ENCODE results near the gene CFAP74. TPM values are rescaled to one million over a fixed set of nuclear protein-coding genes. Genes with fewer than 3 reads are reported as not detected.

CFAP74 gene
- total RNA-seq, 4 donors from 2014 or later, result not detected

DNA sequence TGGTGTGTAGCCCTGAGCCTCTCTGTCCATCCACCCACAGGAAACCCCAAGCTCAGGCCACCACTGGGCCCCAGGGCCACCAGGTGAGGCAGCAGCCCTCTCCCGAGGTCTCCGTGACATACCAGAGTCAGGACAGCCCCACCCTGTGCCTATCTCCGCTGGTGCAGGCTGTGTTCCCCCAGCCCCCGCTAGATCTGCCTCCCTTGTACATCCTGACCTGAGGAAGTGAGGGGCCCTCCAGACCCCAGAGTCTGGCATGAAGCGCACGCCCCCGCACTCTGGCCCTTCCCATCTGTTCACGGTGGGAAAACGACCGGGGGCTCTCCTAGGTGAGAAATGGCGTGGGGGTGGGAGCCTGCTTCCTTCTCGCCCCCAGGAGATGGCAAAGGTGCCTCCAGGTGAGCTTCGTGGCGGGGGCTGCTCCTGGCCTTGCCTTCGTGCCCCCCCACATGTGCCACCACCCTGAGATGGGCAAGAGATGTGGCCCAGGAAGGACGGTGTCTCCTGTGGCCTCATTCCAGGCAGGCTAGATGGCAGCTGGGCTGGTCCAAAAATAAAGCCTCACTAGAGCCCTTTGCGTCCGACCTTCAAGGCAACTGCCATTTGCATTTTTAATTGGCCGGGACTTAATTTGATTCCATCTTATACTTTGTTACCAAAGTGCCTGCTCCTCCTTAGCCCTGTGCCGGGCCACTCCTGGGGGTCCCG is 18.6 kb upstream of the CFAP74 start:
- in situ Hi-C loops (cut with MboI; ENCODE audit: low sequenced_read_pairs in 4 of 4), result no loop called here
- Histone ChIP-seq H3K36me3 (no peaks in the 10 kb centered on the region), H3K4me1 (peaks cover 5 to 12% of the 10 kb centered on the region in 2 donors), H3K27me3 (peaks cover 37 to 53% (median 43%) of the 10 kb centered on the region in 3 donors), H3K9me3 (no peaks in the 10 kb centered on the region), H3K4me3 (no peak overlapping the region), H3K27ac (no peak overlapping the region)
- no peak for DNase-seq
- TF ChIP-seq POLR2A (IDR thresholded peaks at IDR 0.05), result no peak
- TF ChIP-seq, protein P1, sequence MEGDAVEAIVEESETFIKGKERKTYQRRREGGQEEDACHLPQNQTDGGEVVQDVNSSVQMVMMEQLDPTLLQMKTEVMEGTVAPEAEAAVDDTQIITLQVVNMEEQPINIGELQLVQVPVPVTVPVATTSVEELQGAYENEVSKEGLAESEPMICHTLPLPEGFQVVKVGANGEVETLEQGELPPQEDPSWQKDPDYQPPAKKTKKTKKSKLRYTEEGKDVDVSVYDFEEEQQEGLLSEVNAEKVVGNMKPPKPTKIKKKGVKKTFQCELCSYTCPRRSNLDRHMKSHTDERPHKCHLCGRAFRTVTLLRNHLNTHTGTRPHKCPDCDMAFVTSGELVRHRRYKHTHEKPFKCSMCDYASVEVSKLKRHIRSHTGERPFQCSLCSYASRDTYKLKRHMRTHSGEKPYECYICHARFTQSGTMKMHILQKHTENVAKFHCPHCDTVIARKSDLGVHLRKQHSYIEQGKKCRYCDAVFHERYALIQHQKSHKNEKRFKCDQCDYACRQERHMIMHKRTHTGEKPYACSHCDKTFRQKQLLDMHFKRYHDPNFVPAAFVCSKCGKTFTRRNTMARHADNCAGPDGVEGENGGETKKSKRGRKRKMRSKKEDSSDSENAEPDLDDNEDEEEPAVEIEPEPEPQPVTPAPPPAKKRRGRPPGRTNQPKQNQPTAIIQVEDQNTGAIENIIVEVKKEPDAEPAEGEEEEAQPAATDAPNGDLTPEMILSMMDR (IDR thresholded peaks at IDR 0.05 in 4 of 5, conservative IDR thresholded peaks at IDR 0.05 in 1 of 5), result no peak
- intact Hi-C loops (cut with DNase I; ENCODE audit: low total_unique reads), result no loop called here
- no peak for ATAC-seq

DNA sequence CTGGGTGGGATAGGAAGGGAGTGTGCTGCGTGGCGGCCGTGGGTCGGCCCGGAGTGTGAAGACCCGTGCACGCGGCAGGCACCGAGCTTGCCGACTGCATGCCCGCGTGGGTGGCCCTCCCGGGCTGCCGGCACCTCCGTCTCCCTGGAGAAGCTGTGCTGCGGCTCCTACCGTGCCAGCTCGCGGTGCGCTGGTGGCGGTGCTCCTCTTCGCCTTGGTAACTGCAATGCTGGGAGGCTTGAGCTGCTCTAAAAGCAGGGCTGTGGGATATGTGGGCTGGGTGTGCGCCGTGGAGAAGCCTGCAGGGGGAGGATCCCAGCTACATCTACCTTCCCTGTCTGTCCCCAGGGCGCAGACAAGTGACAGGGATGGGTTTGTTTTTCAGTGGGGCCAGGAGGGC is 18.0 kb upstream of the CFAP74 start:
- in situ Hi-C loops (cut with MboI; ENCODE audit: low sequenced_read_pairs in 4 of 4) (no loop called here), intact Hi-C loops (cut with DNase I; ENCODE audit: low total_unique reads) (no loop called here)
- Histone ChIP-seq H3K36me3 (no peaks in the 10 kb centered on the region), H3K27me3 (peaks cover 43 to 53% (median 44%) of the 10 kb centered on the region in 3 donors), H3K9me3 (no peaks in the 10 kb centered on the region), H3K4me1 (peaks cover 5 to 12% of the 10 kb centered on the region in 2 donors), H3K4me3 (no peak overlapping the region), H3K27ac (no peak overlapping the region)
- DNase-seq, result no peak
- no peak for TF ChIP-seq POLR2A (IDR thresholded peaks at IDR 0.05)
- TF ChIP-seq, protein P1 (IDR thresholded peaks at IDR 0.05 in 4 of 5, conservative IDR thresholded peaks at IDR 0.05 in 1 of 5), result no peak
- no peak for ATAC-seq

DNA sequence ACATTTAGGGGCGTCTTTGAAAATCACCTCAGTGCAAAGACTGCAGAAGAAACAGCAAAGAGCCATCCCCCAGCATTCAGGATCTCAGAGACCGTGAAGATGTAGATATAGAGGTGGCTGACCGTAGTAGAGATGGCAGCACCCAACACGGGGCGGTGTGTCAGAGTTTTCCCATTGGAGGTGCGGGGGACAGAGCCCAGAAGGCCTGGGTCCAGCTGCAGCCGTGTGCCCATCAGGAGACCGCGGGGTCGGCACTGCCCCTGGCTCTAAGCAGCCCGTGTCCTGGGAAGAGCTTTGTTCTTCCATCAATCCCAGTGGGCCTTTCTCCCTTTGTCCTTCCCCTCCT is 16.7 kb upstream of the CFAP74 start:
- H3K27ac ChIP-seq, result no peak overlapping the region
- no peak overlapping the region for H3K4me3 ChIP-seq
- no peak for DNase-seq
- TF ChIP-seq, protein P1 (IDR thresholded peaks at IDR 0.05 in 4 of 5, conservative IDR thresholded peaks at IDR 0.05 in 1 of 5), result no peak
- no peak for TF ChIP-seq POLR2A (IDR thresholded peaks at IDR 0.05)
- no peaks in the 10 kb centered on the region for H3K36me3 ChIP-seq
- in situ Hi-C loops (cut with MboI; ENCODE audit: low sequenced_read_pairs in 4 of 4), result no loop called here
- H3K4me1 ChIP-seq, result peaks cover 2 to 3% of the 10 kb centered on the region in 2 donors
- no peaks in the 10 kb centered on the region for H3K9me3 ChIP-seq
- intact Hi-C loops (cut with DNase I; ENCODE audit: low total_unique reads), result no loop called here
- ATAC-seq, result no peak
- peaks cover 52 to 56% (median 53%) of the 10 kb centered on the region in 3 donors for H3K27me3 ChIP-seq

DNA sequence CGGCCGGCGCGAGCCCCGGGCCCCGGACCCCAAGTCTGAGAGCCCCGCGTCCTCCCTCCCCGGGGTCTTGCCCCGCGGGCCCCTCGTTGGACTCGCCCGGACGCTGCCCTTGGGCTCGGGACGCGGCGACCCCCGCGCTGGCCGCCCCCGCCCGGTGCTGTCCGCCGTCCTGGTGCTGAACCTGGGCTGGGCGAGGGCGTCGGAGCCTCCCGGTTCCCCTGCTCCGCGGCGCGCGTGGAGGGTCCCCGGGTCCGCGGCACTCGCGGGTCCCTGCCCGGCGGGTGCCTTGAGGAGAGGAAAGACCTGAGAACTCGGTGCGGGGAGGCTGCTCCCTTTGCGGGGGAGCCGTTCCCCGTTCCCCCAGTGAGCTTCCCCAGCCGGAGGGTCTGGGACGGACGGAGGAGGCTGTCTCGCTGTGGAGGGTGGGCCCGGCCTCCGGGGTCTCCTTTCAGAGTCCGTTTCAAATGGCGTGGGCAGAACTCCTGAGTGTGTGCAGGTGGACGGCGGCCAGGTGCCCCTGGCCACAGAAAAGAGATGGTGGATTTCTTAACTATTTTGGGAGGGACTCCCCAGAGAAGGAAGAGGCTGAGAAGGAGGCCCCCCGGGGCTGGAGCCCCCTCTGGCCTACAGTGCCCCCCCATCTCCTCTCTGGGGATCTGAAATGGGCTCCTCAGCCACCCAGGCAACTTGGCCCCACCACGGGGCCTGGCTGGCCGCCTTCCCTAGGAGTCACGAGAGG is 16.2 kb upstream of the CFAP74 start:
- Histone ChIP-seq H3K4me1 (no peaks in the 10 kb centered on the region), H3K9me3 (no peaks in the 10 kb centered on the region), H3K27me3 (peaks cover 53 to 61% (median 56%) of the 10 kb centered on the region in 3 donors), H3K4me3 (no peak overlapping the region), H3K36me3 (no peaks in the 10 kb centered on the region), H3K27ac (no peak overlapping the region)
- DNase-seq (no peak), ATAC-seq (no peak)
- TF ChIP-seq, protein P1 (IDR thresholded peaks at IDR 0.05 in 4 of 5, conservative IDR thresholded peaks at IDR 0.05 in 1 of 5), result no peak
- no peak for TF ChIP-seq POLR2A (IDR thresholded peaks at IDR 0.05)
- in situ Hi-C loops (cut with MboI; ENCODE audit: low sequenced_read_pairs in 4 of 4), result no loop called here
- intact Hi-C loops (cut with DNase I; ENCODE audit: low total_unique reads), result no loop called here
